Sciatic nerve (tissue), 2 donors: Measurements from ENCODE around the gene ZMAT5. TPM values are rescaled to one million over a fixed set of nuclear protein-coding genes. Genes with fewer than 3 reads are reported as not detected.
"Not testable (repeated sequence)": the region's sequence is repeated elsewhere in the genome, so short reads cannot be mapped to it uniquely, and the experiment has no call there.

Experiments
- ATAC-seq: fragments of 200-7000 bp; cut with Tn5 transposase; one replicate; pipeline ENCODE4 v1.9.1; 2020; ENCODE audit warnings: mild to moderate bottlenecking, moderate library complexity
- DNase-seq: peaks from one replicate; pipeline ENCODE4 v3.0.0-alpha.2; 2020; ENCODE audit warnings: low spot score
- intact Hi-C: fragments of 100-400 bp; cut with DNase I; formaldehyde crosslinking; loops from one replicate; pipeline ENCODE4 v1.14.2; 2022
- total RNA-seq: library from RNA; stranded (reverse); fragmentation: NEBNext Ultra II Directional; extraction: Animal tissue kit (Norgen Biotek cat#: 25700); gene quantifications from one replicate; pipeline ENCODE4 v1.2.1, GENCODE V29; 2021
- donor health status: DM: no; HTN: no; CAD: no.
- donor health status: DM: no; HTN: no; CAD: no.

ZMAT5 gene
- total RNA-seq, 1 donor from 2014 or later: 23.6 TPM

DNA sequence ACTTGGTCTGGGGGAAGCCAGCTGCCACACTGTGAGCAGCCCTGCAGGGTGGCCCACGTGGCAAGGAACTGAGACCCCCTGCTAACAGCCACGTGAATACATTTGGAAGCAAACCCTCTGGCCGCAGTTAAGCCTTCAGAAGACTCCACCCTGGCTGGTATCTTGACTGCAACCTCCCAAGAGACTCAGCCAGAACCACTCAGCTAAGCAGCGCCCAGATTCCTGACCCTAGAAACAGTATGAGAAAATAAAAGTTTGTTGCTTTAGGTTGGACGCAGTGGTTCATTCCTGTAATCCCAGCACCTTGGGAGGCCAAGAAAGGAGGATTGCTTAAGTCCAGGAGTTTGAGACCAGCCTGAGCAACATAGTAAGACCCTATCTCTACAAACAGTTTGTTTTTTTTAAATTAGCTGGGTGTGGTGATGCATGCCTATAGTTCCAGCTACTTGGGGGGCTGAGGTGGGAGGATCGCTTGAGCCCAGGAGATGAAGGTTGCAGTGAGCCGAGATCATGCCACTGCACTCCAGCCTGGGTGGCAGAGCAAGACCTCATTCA, 8.7 kb downstream of the ZMAT5 start:
- DNase-seq: no peak
- peak; percentile 13 for ATAC-seq
- intact Hi-C loops: no loop called here

DNA sequence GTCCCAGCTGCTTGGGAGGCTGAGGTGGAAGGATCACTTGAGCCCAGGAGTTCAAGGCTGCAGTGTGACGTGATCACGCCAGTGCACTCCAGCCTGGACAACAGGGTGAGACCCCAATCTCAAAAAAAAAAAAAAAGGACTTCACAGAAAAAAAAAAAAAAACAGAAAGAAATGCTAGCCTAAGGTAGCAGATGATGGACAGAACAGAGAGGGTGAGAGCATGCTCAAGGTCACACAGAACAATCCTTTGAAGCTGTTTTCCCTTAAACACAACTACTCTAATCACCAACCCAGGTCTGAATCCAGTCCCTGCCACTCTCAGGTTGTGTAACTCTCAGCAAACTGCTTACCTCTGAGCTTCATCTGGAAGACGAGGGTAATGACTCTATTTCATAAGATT, 9.7 kb downstream of the ZMAT5 start:
- intact Hi-C loops: no loop called here
- DNase-seq (no peak), ATAC-seq (no peak)

DNA sequence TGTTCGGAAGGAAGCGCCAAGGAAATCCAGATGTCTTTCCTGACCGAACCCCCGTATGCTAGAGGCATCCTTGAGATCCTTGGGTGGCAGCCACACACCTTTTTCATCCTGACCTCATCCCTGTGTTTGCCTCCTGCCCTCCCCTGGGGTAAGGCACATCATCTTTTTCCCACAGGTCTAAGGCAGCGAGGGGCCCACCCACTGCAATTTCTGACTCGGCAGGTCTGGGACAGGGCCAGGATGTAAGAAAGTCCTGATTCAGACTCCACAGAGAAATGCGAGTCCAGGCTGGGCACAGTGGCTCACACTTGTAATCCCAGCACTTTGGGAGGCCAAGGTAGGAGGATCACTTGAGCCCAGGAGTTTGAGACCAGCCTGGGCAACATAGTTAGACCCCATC, 10.5 kb downstream of the ZMAT5 start:
- ATAC-seq: no peak
- intact Hi-C loops: no loop called here
- DNase-seq: no peak

DNA sequence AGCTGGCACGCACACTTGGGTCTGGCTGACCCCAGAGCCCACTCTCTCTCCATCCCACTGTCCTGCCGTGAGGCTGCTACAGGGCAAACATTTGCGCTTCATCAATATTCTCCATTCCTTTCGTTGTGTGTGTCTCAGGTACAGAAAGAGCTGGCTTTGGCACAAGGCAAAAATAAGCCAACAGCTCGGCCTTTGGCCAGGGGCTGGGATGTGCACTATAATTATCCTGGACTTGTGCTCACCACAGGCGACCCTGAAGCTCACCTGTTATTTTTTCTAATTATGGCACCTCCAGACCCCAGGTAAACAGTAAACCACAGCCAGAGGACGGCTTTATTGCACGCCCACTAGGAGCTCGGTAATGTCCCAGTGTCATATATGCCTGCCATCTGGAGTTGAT, 10.9 kb downstream of the ZMAT5 start:
- ATAC-seq: no peak
- DNase-seq: no peak
- intact Hi-C loops: no loop called here

DNA sequence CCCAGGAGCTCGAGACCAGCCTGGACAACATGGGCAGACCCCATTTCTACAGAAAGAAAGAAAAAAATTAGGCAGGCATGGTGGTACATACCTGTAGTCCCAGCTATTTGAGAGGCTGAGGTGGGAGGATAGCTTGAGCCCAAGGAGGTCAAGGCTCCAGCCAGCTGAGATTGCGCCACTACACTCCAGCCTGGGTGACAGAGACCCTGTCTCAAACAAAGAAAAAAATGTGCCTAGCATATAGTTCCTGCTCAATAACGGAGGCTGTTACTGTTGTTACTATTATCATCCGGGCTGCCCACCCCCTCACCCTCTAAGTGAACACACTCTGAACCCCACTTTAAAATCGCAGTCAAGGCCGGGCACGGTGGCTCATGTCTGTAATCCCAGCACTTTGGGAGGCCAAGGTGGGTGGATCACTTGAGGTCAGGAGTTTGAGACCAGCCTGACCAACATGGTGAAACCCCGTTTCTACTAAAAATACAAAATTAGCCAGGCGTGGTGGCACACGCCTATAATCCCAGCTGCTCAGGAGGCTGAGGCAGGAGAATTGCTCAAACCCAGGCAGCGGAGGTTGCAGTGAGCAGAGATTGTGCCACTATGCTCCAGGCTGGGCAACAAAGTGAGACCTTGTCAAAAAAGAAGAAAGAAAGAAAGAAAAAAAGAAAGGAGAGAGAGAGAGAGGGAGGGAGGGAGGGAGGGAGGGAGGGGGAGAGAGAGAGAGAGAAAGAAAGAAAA, 12.0 kb downstream of the ZMAT5 start:
- DNase-seq, intact Hi-C loops, ATAC-seq: not testable (repeated sequence)

DNA sequence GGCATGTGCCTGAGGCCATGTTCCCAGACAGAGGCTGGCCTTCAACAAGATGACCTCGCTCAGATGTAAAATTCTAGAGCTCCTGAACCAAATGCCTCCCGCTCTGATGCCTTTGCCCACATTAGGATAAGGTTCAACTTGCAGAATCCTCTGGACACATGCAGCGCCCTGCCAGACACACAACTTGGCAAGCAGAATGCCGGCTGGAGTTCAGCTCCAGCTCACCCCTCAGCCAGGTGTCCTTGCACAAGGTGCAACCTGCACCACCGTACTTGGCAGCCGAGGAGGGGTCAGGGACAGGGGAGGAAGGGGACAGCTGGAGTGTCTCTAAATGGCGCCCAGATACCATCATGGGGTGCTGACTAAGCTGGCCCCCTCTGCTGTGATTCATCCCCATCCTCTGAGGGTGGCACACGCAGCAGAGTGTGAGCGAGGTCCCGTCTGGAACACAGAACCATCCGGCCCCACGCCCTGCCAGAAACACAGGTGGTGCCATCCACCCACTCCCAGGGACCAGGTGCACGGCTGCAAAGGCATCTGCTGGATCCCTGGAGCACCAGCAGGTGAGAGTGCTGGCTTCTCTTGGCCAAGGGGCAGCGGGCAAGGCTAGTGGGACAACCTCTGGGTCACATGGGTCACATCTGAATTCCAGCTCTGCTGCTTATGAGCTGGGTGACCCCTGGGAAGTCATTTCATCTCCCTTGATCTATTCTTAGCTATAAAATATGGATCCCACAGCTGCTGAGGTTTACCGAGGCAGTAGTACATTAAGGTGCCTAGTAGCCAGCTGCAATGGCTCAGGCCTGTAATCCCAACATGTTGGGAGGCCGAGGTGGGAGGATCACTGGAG, 12.8 kb downstream of the ZMAT5 start:
- ATAC-seq (no peak), DNase-seq (no peak)
- intact Hi-C loops: no loop called here

DNA sequence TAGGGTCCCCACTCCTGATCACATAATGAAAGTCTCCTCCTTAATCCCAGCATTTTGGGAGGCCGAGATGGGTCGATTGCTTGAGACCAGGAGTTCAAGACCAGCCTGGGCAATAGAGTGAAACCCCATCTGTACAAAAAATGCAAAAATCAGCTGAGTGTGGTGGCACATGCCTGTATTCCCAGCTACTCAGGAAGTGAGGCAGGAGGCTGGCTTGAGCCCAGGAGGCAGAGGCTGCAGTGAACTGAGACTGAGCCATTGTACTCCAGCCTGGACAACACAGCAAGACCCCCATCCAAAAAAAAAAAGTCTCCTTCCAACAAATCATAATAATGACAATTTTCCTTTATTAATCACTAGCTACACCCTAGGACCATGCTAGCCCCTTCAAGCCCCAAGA, 15.1 kb downstream of the ZMAT5 start:
- DNase-seq: no peak
- intact Hi-C loops: no loop called here

DNA sequence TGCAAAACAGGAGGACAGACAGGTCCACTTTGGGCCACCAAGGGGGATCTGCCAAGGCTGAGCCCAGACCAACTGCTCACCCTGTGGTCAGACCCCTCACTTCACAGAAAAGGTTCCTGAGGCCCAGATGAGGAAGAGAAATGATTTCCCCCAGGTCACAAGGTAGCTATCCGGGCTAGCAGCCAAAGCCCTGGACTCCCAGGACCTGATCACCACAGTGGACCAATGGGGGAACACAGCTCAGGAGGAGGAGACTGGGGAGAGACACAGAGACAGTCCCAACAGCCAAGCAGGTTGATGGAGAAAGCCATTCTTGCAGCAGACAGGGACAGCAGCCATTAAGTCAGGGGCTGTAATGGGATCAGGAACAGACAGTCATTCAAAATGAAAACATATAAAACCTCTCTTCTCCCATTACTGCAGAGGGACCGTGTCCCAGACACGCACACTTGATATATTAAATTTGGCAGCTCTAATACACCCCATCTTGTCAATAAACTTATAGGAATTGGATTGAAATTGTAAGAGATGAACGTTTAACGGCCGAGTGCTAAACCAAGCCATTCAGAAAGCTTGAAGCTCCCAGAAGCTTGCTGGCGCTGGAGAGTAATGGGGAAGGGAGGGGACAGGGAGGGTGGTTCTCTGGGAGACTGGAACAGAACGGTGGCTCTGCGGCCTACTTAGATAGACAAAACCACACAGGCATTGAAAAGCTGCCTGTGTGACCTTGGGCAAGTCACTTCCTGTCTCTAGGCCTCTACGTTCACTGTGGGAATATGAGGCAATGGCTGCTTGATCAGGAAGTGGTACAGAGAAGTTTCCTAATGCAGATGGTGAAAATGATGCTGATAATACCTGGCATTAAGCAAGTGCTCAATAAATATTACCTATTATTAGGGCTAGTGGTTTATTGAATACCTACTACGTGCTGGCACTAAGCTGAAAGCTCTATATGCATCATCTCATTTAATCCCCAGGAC, 16.0 kb downstream of the ZMAT5 start:
- intact Hi-C loops: no loop called here
- no peak for DNase-seq
- ATAC-seq: no peak

More for the DNA sequence above, 15.1 kb downstream of the ZMAT5 start:
- ATAC-seq: no peak

DNA sequence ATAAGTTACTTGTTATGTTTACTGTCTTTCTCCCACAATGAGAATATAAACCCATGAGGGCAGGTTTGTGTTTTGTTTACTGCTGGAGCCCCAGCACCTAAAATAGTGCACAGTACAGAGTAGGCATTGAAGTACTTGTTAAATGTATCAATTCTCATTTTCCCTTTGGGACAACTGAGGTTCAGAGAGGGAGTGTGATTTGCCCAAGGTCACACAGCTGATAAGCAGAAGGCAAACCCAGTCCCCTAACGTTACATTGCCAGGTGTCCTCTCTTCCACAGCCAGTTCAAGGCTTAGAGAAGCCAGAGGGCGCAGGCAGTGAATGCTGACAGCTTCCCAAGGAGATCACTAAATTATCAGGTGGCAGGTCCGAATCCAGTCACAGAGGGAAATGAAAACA, 16.8 kb downstream of the ZMAT5 start:
- DNase-seq (no peak), ATAC-seq (no peak)
- intact Hi-C loops: no loop called here

DNA sequence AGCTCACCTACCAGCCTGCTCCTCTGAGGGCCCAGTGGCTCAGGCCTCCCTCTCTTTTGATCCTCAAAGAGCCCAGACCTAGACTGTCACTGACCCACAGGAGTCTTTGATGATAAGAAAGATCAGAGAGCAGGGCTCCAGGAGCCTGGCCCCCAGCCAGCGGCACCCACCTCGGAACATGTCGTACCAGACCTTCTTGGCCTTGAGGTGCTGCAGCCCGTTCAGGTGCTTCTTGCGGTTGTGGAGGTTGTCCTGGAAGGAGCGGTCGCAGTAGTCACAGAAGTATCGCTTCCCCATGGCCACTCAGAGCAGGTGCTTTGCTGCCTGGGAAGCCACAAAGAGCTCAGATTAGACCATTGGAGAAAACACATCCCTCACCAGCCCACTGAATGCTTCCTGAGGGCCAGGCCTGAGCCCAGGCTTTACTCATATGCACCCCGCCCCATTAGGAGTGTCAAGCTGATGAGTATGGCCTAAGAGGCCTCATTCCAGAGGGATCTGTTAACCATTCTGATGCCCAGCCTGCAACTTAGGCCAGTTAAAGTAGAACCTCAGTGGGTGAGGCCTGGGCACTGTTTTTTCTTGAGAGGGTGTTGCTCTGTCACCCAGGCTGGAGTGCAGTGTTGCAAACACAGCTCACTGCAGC, 18.4 kb downstream of the ZMAT5 start:
- intact Hi-C loops: no loop called here
- ATAC-seq (no peak), DNase-seq (no peak)

DNA sequence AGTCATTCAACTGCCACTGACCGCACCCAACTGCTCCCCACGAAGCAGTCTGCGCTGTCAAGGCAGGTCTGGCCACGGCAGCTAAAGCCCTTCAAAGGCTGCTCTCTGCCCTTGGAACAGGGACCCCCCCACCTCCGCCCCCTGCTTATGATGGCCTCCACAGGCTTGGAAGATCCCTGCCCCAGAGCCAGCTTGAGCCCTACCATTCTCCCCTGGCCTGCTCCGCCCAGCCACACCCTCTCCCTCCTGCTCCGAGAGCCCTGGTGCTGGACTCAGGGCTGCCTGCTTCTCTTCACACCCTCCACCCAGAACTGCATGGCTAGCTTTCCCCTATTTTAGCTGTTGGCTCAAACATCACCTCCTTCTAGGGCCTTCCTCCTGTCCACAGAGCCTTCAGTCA, 19.0 kb downstream of the ZMAT5 start:
- ATAC-seq: no peak
- intact Hi-C loops: no loop called here
- DNase-seq: no peak

DNA sequence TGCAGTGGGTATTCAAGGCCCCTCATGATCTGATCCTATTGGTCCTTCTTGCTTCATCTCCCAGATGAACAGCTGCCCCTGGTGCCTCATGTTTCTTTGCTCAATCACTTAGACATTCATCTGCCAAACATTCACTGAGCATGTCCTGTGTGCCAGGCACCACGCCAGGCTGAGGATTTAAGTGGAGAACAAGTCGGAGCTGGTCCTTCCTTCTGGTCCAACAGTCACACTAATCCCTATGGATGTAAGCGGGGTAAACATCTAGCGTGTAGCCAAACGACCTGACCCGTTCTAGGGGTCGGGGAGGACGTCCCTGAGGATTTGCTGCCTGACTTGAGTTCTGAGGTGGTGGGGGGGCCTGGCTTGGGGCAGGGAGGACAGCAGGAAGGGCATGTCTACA, 21.9 kb downstream of the ZMAT5 start:
- intact Hi-C loops: no loop called here
- no peak for DNase-seq

DNA sequence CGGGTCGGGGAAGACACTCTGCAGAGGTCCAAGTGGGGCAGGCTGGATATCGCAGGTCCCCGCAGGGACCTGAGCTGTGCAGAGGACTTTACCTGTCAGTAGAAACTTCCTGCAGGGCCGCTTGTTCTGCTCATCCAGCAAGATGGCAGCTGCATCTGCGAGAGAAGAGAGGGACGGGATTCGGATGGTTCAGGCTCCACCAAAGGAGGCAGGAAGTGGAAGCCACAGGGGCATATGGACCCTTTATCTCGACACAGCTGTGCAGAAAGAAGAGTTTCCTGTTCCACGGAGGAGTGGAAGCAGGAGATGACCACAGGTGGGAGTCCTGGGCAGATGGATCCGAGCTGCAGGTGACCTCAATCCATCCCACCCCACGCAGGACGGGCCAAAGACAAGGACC, 24.5 kb downstream of the ZMAT5 start:
- DNase-seq (no peak), ATAC-seq (no peak)
- intact Hi-C loops: no loop called here

More for the DNA sequence above, 21.9 kb downstream of the ZMAT5 start:
- peak; percentile 54 for ATAC-seq

DNA sequence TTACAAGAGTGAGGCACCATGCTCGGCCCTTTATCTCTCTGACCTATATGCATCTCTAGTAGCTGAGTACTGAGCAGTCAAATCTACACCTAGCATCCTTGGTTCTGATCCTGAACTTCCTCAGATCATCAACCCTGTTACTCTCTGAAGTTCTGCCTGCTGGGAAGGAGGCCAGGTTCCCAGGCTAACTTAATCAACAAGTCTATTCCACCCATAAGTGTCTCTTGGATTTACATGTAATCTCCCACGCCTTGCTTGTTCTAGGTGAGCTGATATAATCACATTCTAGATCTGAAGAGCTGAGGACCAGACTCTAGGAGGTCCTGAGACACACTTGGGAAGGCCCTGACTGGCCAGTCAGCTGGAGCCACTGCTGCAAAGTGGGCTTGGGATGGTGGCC, 24.9 kb downstream of the ZMAT5 start:
- intact Hi-C loops: no loop called here
- DNase-seq (no peak), ATAC-seq (no peak)

DNA sequence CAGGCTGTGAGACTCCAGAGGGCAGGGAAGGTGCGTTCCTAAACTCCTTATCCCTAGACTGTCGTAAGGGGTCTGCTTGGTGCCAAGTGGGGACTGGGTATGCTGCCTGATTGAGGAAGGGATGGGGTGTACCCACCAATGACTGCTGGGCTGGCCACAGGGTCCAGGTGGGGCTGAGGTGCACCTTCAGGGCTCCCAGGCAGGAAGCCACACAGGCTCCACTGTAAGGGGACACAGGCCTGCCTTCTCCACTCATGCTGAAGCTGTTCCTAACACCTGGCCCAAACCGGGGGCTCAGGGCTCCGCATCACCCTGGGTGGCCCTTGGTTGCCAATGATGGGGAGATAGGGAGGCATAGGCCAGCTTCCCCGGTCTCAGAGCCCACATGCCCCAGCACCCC, 26.6 kb downstream of the ZMAT5 start:
- ATAC-seq (no peak), DNase-seq (no peak)
- intact Hi-C loops: no loop called here

DNA sequence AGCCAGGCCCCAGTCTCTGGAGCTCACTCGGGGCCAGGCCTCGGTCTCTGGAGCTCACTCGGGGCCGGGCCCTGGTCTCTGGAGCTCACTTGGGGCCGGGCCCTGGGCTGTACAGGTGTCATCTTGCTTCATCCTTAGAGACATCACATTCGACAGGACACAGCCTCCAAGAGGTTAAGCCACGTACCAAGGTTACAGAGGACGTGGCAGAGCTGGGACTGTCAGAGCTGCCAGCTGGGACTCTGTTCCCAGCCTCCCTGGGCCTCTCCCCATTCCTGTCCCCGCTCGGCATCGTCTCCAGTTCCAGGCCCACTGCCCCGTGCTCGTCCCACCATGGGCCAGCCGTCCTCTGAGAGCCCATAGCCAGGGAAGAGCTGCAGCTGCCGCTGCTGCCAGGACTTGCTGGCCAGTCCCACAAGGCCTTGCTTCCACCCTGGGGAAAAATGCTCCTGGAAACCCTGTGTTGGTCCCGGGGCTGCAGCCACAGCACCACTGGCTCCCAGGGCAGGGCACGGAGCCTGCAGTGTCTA, 27.4 kb downstream of the ZMAT5 start:
- ATAC-seq: no peak
- no peak for DNase-seq

DNA sequence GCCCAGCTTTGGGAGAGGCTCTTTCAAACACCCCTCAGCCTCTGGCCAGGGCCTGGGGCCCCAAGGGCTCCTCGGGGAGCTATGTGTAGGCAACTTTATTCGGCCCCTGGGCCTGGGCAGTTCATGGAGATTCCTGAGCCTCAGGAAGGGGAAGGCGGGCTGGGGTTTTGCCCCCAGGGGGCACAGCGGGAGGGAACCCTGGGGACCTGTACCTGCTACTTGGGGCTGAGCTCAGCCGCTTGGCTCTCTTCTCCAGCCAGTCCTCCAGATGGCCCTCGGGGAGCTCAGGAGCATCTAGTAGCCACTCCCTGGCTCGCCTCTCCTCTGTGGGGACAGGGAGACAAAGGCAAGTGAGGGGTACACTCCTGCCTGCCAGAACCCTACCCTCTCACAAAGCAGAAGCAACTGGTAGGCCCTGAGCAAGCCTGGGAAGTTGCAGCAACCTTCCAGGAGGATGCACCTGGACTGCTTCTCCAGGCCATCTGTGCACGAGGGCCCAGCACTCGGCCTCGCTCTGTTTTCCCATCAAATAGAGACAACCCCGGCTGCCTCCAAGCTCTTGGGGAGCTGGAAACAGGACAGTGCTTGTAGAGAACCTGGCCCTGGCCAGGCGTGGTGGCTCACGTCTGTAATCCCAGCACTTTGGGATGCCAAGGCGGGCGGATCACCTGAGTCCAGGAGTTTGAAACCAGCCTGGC, 28.5 kb downstream of the ZMAT5 start:
- DNase-seq (no peak), ATAC-seq (no peak)
- intact Hi-C loops: no loop called here

More for the DNA sequence above, 27.4 kb downstream of the ZMAT5 start:
- intact Hi-C loops: no loop called here
